Left lung (tissue), 10 donors: ENCODE data around the gene MYZAP. TPM values are rescaled to one million over a fixed set of nuclear protein-coding genes. Genes with fewer than 3 reads are reported as not detected.

Experiments
- ATAC-seq: fragments of 200-7000 bp; cut with Tn5 transposase; one replicate; pipeline ENCODE4 v1.9.1; 2020; ENCODE audit warnings: moderate library complexity
- DNase-seq, 4 donors: peaks; one replicate each; pipeline ENCODE4 v3.0.0-alpha.2; 2013 to 2020
- H3K27ac ChIP-seq, 2 donors: fragments of 200-600 bp; sonication (generic) in 1 of 2; one replicate each; pipeline versions ENCODE4 v1.5.0 to v1.8.0; 2020 to 2021
- H3K27me3 ChIP-seq, 2 donors: fragments of 200-600 bp; sonication (generic) in 1 of 2; one replicate each; pipeline versions ENCODE4 v1.5.0 to v1.8.0; 2020 to 2021
- H3K36me3 ChIP-seq, 2 donors: fragments of 200-600 bp; sonication (generic) in 1 of 2; one replicate each; pipeline versions ENCODE4 v1.5.0 to v1.8.0; 2020 to 2021
- H3K4me1 ChIP-seq, 2 donors: fragments of 200-600 bp; one replicate each; pipeline ENCODE4 v1.8.0; 2021
- H3K4me3 ChIP-seq, 2 donors: fragments of 200-600 bp; sonication (generic) in 1 of 2; one replicate each; pipeline versions ENCODE4 v1.5.0 to v1.8.0; 2020 to 2021; ENCODE audit warnings: mild to moderate bottlenecking in 1 of 2
- H3K9me3 ChIP-seq, 2 donors: fragments of 200-600 bp; sonication (generic) in 1 of 2; one replicate each; pipeline versions ENCODE4 v1.5.0 to v1.8.0; 2020 to 2021
- intact Hi-C, 2 donors: fragments of 100-400 bp; cut with DNase I; formaldehyde crosslinking; loops; one replicate each; pipeline versions ENCODE4 v1.11.2 to v1.14.2; 2022
- polyA plus RNA-seq, 6 donors: library from polyadenylated mRNA; unstranded; fragments of 120-200 nt; gene quantifications; one replicate each; pipeline ENCODE4 v1.2.1, GENCODE V29; 2013; ENCODE audit not compliant: insufficient read length in 6 of 6
- total RNA-seq, 2 donors: library from RNA; stranded (reverse); fragmentation: NEBNext Ultra II Directional; extraction: Animal tissue kit (Norgen Biotek cat#: 25700); gene quantifications; one replicate each; pipeline ENCODE4 v1.2.1, GENCODE V29; 2021
- TF ChIP-seq, protein P1 (sequence below), 2 donors: fragments of 200-600 bp; sonication (generic) in 1 of 2; IDR thresholded peaks; one replicate each; pipeline versions ENCODE4 v1.5.0 to v1.8.0; 2021; ENCODE audit warnings: antibody characterized with exemption in 2 of 2
- donor health status: DM: no; HTN: yes; CAD: no.
- donor health status: DM: no; HTN: no; CAD: no.

Gene MYZAP
- total and polyA plus RNA-seq, 8 donors = 17.1 to 66.1 (median 63.6) TPM

DNA sequence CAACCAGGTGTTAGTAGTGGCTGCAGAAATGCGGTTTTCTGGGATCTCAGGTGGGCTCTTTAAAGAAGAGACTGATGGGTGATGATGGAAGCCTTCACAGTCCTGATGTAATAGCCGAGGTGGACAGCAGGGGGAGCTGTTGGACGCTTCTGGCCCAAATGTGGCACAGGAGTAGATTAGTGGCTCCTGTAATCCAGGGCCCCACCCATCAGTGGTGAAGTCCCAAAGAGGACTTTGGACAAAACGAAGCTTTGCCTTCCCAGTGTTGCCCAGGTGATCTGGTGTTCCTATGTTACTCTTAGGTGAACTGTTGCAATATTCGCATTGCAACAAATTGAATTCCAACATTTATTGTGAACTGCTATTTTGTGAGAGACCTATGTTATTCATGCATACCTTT lies 31.8 kb upstream of the MYZAP start:
- Histone ChIP-seq H3K36me3 (no peaks in the 10 kb centered on the region), H3K27me3 (no peaks in the 10 kb centered on the region), H3K4me1 (peaks cover 2 to 7% of the 10 kb centered on the region in 2 donors), H3K27ac (no peak overlapping the region), H3K4me3 (no peak overlapping the region), H3K9me3 (no peaks in the 10 kb centered on the region)
- intact Hi-C loops = no loop called here
- TF ChIP-seq, protein P1, sequence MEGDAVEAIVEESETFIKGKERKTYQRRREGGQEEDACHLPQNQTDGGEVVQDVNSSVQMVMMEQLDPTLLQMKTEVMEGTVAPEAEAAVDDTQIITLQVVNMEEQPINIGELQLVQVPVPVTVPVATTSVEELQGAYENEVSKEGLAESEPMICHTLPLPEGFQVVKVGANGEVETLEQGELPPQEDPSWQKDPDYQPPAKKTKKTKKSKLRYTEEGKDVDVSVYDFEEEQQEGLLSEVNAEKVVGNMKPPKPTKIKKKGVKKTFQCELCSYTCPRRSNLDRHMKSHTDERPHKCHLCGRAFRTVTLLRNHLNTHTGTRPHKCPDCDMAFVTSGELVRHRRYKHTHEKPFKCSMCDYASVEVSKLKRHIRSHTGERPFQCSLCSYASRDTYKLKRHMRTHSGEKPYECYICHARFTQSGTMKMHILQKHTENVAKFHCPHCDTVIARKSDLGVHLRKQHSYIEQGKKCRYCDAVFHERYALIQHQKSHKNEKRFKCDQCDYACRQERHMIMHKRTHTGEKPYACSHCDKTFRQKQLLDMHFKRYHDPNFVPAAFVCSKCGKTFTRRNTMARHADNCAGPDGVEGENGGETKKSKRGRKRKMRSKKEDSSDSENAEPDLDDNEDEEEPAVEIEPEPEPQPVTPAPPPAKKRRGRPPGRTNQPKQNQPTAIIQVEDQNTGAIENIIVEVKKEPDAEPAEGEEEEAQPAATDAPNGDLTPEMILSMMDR (IDR thresholded peaks at IDR 0.05) = peak; percentile 80 to 83
- DNase-seq = peak in 2 of 4 donors; percentile 38 to 60
- ATAC-seq = peak; percentile 86

DNA sequence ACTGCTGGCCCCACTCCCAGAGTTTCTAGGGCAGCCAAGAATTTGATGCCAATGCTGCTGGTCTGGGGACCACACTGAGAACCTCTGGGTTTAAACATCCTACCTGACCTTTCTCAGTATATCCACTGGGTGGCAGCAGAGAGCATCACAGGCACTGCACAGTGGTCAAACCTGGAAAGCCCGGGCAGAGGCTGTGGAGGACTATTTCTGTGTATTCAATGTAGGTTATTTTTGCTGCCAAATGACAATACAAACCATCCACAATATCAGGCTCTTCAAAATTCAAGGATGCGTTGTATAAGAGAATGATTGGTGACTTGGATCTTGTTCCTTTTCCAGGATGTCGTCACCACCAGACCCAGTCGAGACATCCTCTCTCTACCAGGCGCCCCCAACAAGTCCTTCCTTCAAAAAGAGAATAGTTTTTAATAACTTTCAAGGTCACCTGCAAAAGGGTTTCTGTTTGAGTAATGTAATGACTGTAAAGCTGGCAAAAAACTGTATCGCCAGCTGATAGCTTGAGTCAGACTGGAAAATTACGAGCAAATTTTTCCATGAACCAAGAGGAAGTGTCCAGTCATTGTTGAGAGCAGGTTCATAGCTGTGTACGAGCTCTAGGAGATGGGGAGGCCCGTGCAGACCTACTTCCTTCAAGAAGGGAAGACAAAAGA lies 30.5 kb upstream of the MYZAP start:
- Histone ChIP-seq H3K36me3 (no peaks in the 10 kb centered on the region), H3K4me1 (peaks cover 2 to 11% of the 10 kb centered on the region in 2 donors), H3K4me3 (no peak overlapping the region), H3K9me3 (no peaks in the 10 kb centered on the region), H3K27ac (peak overlapping the region in 1 of 2 donors; percentile 67), H3K27me3 (peaks cover 0 to 8% of the 10 kb centered on the region in 2 donors)
- ATAC-seq (peak; percentile 98), DNase-seq (peak in 3 of 4 donors; percentile 58 to 82 (median 73))
- TF ChIP-seq, protein P1 (IDR thresholded peaks at IDR 0.05) = peak; percentile 85 to 89
- intact Hi-C loops = no loop called here

GRCh38 chr15:57562196-57562769 lies 29.4 kb upstream of the MYZAP start:
- no peak for DNase-seq
- intact Hi-C loops = no loop called here
- H3K27ac ChIP-seq = peak overlapping the region in 1 of 2 donors; percentile 45
- no peak for ATAC-seq
- H3K36me3 ChIP-seq = no peaks in the 10 kb centered on the region
- peaks cover 2 to 11% of the 10 kb centered on the region in 2 donors for H3K4me1 ChIP-seq
- H3K4me3 ChIP-seq = no peak overlapping the region
- TF ChIP-seq, protein P1 (IDR thresholded peaks at IDR 0.05) = no peak
- H3K9me3 ChIP-seq = no peaks in the 10 kb centered on the region
- peaks cover 0 to 8% of the 10 kb centered on the region in 2 donors for H3K27me3 ChIP-seq

DNA sequence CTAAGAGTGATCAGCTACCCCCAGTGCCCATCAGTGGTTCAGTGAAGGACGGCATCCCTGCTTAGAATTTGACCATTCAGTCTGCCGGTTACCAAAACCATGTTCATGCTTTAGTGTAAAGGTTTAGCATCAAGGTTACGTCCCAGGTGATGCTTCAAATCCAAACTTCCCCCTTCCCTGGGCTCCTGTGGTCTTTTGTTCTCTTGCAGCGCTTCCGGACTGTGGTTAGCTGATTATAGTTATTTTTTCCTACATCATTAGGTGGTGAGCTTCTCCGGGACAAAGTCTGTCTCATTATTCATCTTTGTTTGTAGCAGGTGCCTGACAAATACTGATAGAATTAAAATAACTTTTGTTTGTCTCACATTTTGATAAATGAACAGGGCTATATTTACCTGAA lies 28.3 kb upstream of the MYZAP start:
- no peak for DNase-seq
- H3K27ac ChIP-seq = no peak overlapping the region
- H3K9me3 ChIP-seq = no peaks in the 10 kb centered on the region
- H3K4me3 ChIP-seq = no peak overlapping the region
- intact Hi-C loops = no loop called here
- H3K36me3 ChIP-seq = no peaks in the 10 kb centered on the region
- H3K27me3 ChIP-seq = peaks cover 0 to 8% of the 10 kb centered on the region in 2 donors
- H3K4me1 ChIP-seq = peaks cover 2 to 11% of the 10 kb centered on the region in 2 donors
- no peak for ATAC-seq
- TF ChIP-seq, protein P1 (IDR thresholded peaks at IDR 0.05) = no peak

DNA sequence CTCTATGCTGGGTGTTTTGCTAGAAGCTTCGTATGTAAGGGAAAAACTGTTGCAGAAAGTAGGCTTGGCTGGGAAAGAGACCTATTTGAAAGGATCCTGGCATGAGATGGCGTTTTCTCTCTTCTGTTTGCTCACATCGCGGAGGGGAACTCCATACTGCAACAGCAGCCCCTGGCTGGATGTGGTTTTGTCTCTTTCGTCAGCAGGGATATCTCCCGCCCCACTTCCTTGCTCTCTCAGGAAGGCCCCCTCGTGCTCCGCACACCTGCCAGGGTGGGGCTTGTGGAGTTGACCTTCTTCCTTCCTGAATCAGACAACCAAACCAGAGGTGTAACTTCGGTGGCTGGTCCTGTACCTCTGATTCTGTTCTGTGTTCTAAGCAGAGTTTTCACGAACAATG lies 26.4 kb upstream of the MYZAP start:
- no peak overlapping the region for H3K27ac ChIP-seq
- DNase-seq = peak in 1 of 4 donors; percentile 58
- intact Hi-C loops = no loop called here
- H3K4me3 ChIP-seq = no peak overlapping the region
- no peaks in the 10 kb centered on the region for H3K36me3 ChIP-seq
- peaks cover 2 to 11% of the 10 kb centered on the region in 2 donors for H3K4me1 ChIP-seq
- ATAC-seq = no peak
- TF ChIP-seq, protein P1 (IDR thresholded peaks at IDR 0.05) = no peak
- H3K27me3 ChIP-seq = peaks cover 0 to 8% of the 10 kb centered on the region in 2 donors
- H3K9me3 ChIP-seq = no peaks in the 10 kb centered on the region
